Mesothelial cell of epicardium (in vitro differentiated cells): ENCODE results near the gene TMPRSS5. TPM values are rescaled to one million over a fixed set of nuclear protein-coding genes. Genes with fewer than 3 reads are reported as not detected.
A peak's percentile ranks its signal among the peaks of the same experiment; 100 is the strongest.

Experiments used
- DNase-seq, 2 experiments: peaks; one replicate each; pipeline ENCODE4 v3.0.0; 2021; ENCODE audit warnings: low spot score in 2 of 2; ENCODE audit not compliant: unreplicated experiment in 2 of 2
- H3K27ac Mint-ChIP-seq: 2 replicates; pipeline ENCODE4 v1.8.0; 2021; ENCODE audit warnings: mixed read lengths
- H3K27me3 Mint-ChIP-seq: 2 replicates; pipeline ENCODE4 v1.8.0; 2021; ENCODE audit warnings: low read depth, mixed read lengths
- H3K36me3 Mint-ChIP-seq: 2 replicates; pipeline ENCODE4 v1.8.0; 2021; ENCODE audit warnings: mixed read lengths
- H3K4me1 Mint-ChIP-seq: 2 replicates; pipeline ENCODE4 v1.8.0; 2021; ENCODE audit warnings: mixed read lengths
- H3K4me3 Mint-ChIP-seq: 2 replicates; pipeline ENCODE4 v1.8.0; 2021; ENCODE audit warnings: mild to moderate bottlenecking, moderate library complexity, mixed read lengths
- H3K9me3 Mint-ChIP-seq: 2 replicates; pipeline ENCODE4 v1.8.0; 2021; ENCODE audit warnings: mixed read lengths
- CTCF ChIP-seq: fragments of 200-600 bp; sonication (generic); IDR thresholded peaks from one replicate; pipeline ENCODE4 v1.5.0; 2021; ENCODE audit warnings: antibody characterized with exemption; ENCODE audit not compliant: unreplicated experiment
- total RNA-seq: library from RNA; stranded (reverse); gene quantifications from 3 replicates; pipeline ENCODE4 v1.2.1, GENCODE V29; 2021

TMPRSS5 gene
- total RNA-seq, 1 donor from 2014 or later = 3.5 TPM

GRCh38 chr11:113664981-113665710, 41.0 kb downstream of the TMPRSS5 start:
- TF ChIP-seq CTCF = no peak
- Mint-ChIP-seq H3K4me3 (peak overlapping the region; percentile 15), H3K27ac (peak overlapping the region; percentile 93), H3K27me3 (no peaks in the 10 kb centered on the region), H3K4me1 (peaks cover 24% of the 10 kb centered on the region), H3K9me3 (peaks cover 15% of the 10 kb centered on the region), H3K36me3 (peaks cover 11% of the 10 kb centered on the region)
- DNase-seq = no peak

- H3K9me3 Mint-ChIP-seq = peaks cover 15% of the 10 kb centered on the region
- no peaks in the 10 kb centered on the region for H3K27me3 Mint-ChIP-seq
- H3K4me1 Mint-ChIP-seq = peaks cover 24% of the 10 kb centered on the region
- DNase-seq = no peak
- H3K4me3 Mint-ChIP-seq = peak overlapping the region; percentile 15
- H3K36me3 Mint-ChIP-seq = peaks cover 11% of the 10 kb centered on the region
- peak overlapping the region; percentile 93 for H3K27ac Mint-ChIP-seq
- no peak for TF ChIP-seq CTCF
These were observed 41.8 kb downstream of the TMPRSS5 start for GRCh38 chr11:113664069-113664980.

GRCh38 chr11:113663567-113663966, 42.5 kb downstream of the TMPRSS5 start:
- Mint-ChIP-seq H3K27me3 (no peaks in the 10 kb centered on the region), H3K9me3 (peaks cover 15% of the 10 kb centered on the region), H3K4me3 (no peak overlapping the region), H3K27ac (peak overlapping the region; percentile 93), H3K4me1 (peaks cover 23% of the 10 kb centered on the region), H3K36me3 (peaks cover 11% of the 10 kb centered on the region)
- DNase-seq = no peak
- no peak for TF ChIP-seq CTCF

GRCh38 chr11:113655771-113656170, 50.3 kb downstream of the TMPRSS5 start:
- H3K27me3 Mint-ChIP-seq = no peaks in the 10 kb centered on the region
- H3K4me3 Mint-ChIP-seq = no peak overlapping the region
- H3K4me1 Mint-ChIP-seq = no peaks in the 10 kb centered on the region
- peaks cover 2% of the 10 kb centered on the region for H3K36me3 Mint-ChIP-seq
- peaks cover 3% of the 10 kb centered on the region for H3K9me3 Mint-ChIP-seq
- TF ChIP-seq CTCF = no peak
- H3K27ac Mint-ChIP-seq = no peak overlapping the region
- DNase-seq = no peak

- H3K36me3 Mint-ChIP-seq = no peaks in the 10 kb centered on the region
- no peak for DNase-seq
- H3K27ac Mint-ChIP-seq = no peak overlapping the region
- no peaks in the 10 kb centered on the region for H3K27me3 Mint-ChIP-seq
- no peak for TF ChIP-seq CTCF
- no peaks in the 10 kb centered on the region for H3K9me3 Mint-ChIP-seq
- H3K4me3 Mint-ChIP-seq = no peak overlapping the region
- peaks cover 7% of the 10 kb centered on the region for H3K4me1 Mint-ChIP-seq
These were observed 55.1 kb downstream of the TMPRSS5 start for GRCh38 chr11:113651023-113651422.
